ENCODE results near the gene CCNB1.
"Not testable (repeated sequence)": the region's sequence is repeated elsewhere in the genome, so short reads cannot be mapped to it uniquely, and the experiment has no call there.

Gene CCNB1

GRCh38 chr5:69184621-69185020 lies 17.7 kb downstream of the CCNB1 start:
- no peak for DNase-seq (ENCODE audit: low read depth in 2 of 2)

- no peak for DNase-seq (ENCODE audit: low read depth in 2 of 2)
Measured at GRCh38 chr5:69187342-69187741, 20.4 kb downstream of the CCNB1 start.

- DNase-seq (ENCODE audit: low read depth in 2 of 2) = no peak
Measured at GRCh38 chr5:69188811-69189161, 21.8 kb downstream of the CCNB1 start.

- peak; percentile 83 for DNase-seq (ENCODE audit: low read depth in 2 of 2)
Measured at GRCh38 chr5:69189162-69190086, 22.5 kb downstream of the CCNB1 start, which contains the start of gene CENPH. CENPH (plus strand) TSS chr5:69189583; CDS start chr5:69189635, 52 bp downstream.

- DNase-seq (ENCODE audit: low read depth in 2 of 2) = no peak
Measured at GRCh38 chr5:69202497-69202896, 35.5 kb downstream of the CCNB1 start.

GRCh38 chr5:69206528-69207190 lies 39.7 kb downstream of the CCNB1 start:
- DNase-seq (ENCODE audit: low read depth in 2 of 2) = no peak

GRCh38 chr5:69209602-69210001 lies 42.7 kb downstream of the CCNB1 start:
- no peak for DNase-seq (ENCODE audit: low read depth in 2 of 2)

- DNase-seq (ENCODE audit: low read depth in 2 of 2) = no peak
Measured at GRCh38 chr5:69211200-69211599, 44.2 kb downstream of the CCNB1 start.

GRCh38 chr5:69212022-69212421 lies 45.1 kb downstream of the CCNB1 start:
- DNase-seq (ENCODE audit: low read depth in 2 of 2) = no peak

GRCh38 chr5:69213513-69214215 lies 46.7 kb downstream of the CCNB1 start:
- DNase-seq (ENCODE audit: low read depth in 2 of 2) = no peak

GRCh38 chr5:69217151-69217511 lies 50.2 kb downstream of the CCNB1 start:
- DNase-seq (ENCODE audit: low read depth in 2 of 2) = no peak

- DNase-seq (ENCODE audit: low read depth in 2 of 2) = peak; percentile 92
Measured at GRCh38 chr5:69217548-69218526, 50.9 kb downstream of the CCNB1 start.

GRCh38 chr5:69219939-69220338 lies 53.0 kb downstream of the CCNB1 start:
- no peak for DNase-seq (ENCODE audit: low read depth in 2 of 2)

- DNase-seq (ENCODE audit: low read depth in 2 of 2) = not testable (repeated sequence)
Measured at GRCh38 chr5:69220371-69220770, 53.4 kb downstream of the CCNB1 start.

GRCh38 chr5:69220833-69221232 lies 53.9 kb downstream of the CCNB1 start:
- DNase-seq (ENCODE audit: low read depth in 2 of 2) = not testable (repeated sequence)

- DNase-seq (ENCODE audit: low read depth in 2 of 2) = no peak
Measured at GRCh38 chr5:69224520-69224919, 57.6 kb downstream of the CCNB1 start.

GRCh38 chr5:69225860-69226259 lies 58.9 kb downstream of the CCNB1 start:
- DNase-seq (ENCODE audit: low read depth in 2 of 2) = no peak

All from stimulated activated CD8-positive, alpha-beta memory T cell treated with anti-CD3 and anti-CD28 coated beads, Interleukin-7, amount 100 ng/mL, for 1 hour (primary cell).